ENCODE data around the gene PDE8B. TPM values are rescaled to one million over a fixed set of nuclear protein-coding genes. Genes with fewer than 3 reads are reported as not detected.

PDE8B gene
- total RNA-seq, 2 experiments from 2014 or later = not detected

- CTCF ChIA-PET = no interaction called here
- POLR2A ChIA-PET = no interaction called here
These were observed 69.6 kb downstream of the PDE8B start for GRCh38 chr5:77280036-77280435.

- ChIA-PET CTCF (interaction anchor here (1.2 kb wide), 1 partner anchor 23 kb away, joined by 3 read pairs; no protein-coding TSS in a partner anchor), POLR2A (no interaction called here)
These were observed 71.5 kb downstream of the PDE8B start for GRCh38 chr5:77281969-77282336.

- POLR2A ChIA-PET = no interaction called here
- CTCF ChIA-PET = interaction anchor here (0.9 kb wide), 1 partner anchor 8 kb away, joined by 3 read pairs; no protein-coding TSS in a partner anchor
These were observed 72.0 kb downstream of the PDE8B start for GRCh38 chr5:77282337-77283027.

GRCh38 chr5:77285251-77285841 is 74.9 kb downstream of the PDE8B start:
- POLR2A ChIA-PET = no interaction called here

GRCh38 chr5:77292026-77292757 is 81.7 kb downstream of the PDE8B start:
- CTCF ChIA-PET = no interaction called here
- POLR2A ChIA-PET = no interaction called here

More at GRCh38 chr5:77285251-77285841, 74.9 kb downstream of the PDE8B start:
- CTCF ChIA-PET = no interaction called here

GRCh38 chr5:77294185-77294584 is 83.7 kb downstream of the PDE8B start:
- POLR2A ChIA-PET = no interaction called here
- CTCF ChIA-PET = no interaction called here

- POLR2A ChIA-PET = no interaction called here
- CTCF ChIA-PET = interaction anchor here (0.6 kb wide), 1 partner anchor 523 kb away, joined by 4 read pairs; no protein-coding TSS in a partner anchor
These were observed 85.4 kb downstream of the PDE8B start for GRCh38 chr5:77295863-77296378.

GRCh38 chr5:77298146-77298545 is 87.7 kb downstream of the PDE8B start:
- POLR2A ChIA-PET = no interaction called here
- CTCF ChIA-PET = no interaction called here

GRCh38 chr5:77300451-77300850 is 90.0 kb downstream of the PDE8B start:
- ChIA-PET CTCF (no interaction called here), POLR2A (no interaction called here)

- ChIA-PET CTCF (no interaction called here), POLR2A (no interaction called here)
These were observed 91.0 kb downstream of the PDE8B start for GRCh38 chr5:77301447-77301883.

- CTCF ChIA-PET = no interaction called here
These were observed 91.8 kb downstream of the PDE8B start for GRCh38 chr5:77302247-77302646.

GRCh38 chr5:77302653-77303052 is 92.2 kb downstream of the PDE8B start:
- CTCF ChIA-PET = no interaction called here
- POLR2A ChIA-PET = no interaction called here

More at GRCh38 chr5:77302247-77302646, 91.8 kb downstream of the PDE8B start:
- POLR2A ChIA-PET = no interaction called here

GRCh38 chr5:77304388-77304787 is 93.9 kb downstream of the PDE8B start:
- CTCF ChIA-PET = no interaction called here
- POLR2A ChIA-PET = no interaction called here

GRCh38 chr5:77305222-77305846 is 94.9 kb downstream of the PDE8B start:
- CTCF ChIA-PET = no interaction called here
- POLR2A ChIA-PET = no interaction called here

GRCh38 chr5:77305956-77306355 is 95.5 kb downstream of the PDE8B start:
- CTCF ChIA-PET = no interaction called here
- POLR2A ChIA-PET = no interaction called here

GRCh38 chr5:77306531-77306930 is 96.1 kb downstream of the PDE8B start:
- POLR2A ChIA-PET = no interaction called here

GRCh38 chr5:77308154-77308960 is 97.9 kb downstream of the PDE8B start:
- CTCF ChIA-PET = no interaction called here
- POLR2A ChIA-PET = no interaction called here

More at GRCh38 chr5:77306531-77306930, 96.1 kb downstream of the PDE8B start:
- CTCF ChIA-PET = no interaction called here

GRCh38 chr5:77309140-77309539 is 98.7 kb downstream of the PDE8B start:
- ChIA-PET CTCF (no interaction called here), POLR2A (no interaction called here)

- POLR2A ChIA-PET = no interaction called here
- CTCF ChIA-PET = no interaction called here
These were observed 100.2 kb downstream of the PDE8B start for GRCh38 chr5:77310494-77311213.

Data from activated CD8-positive, alpha-beta memory T cell treated with anti-CD3 and anti-CD28 coated beads for 36 hours (primary cell).